Ecto neural progenitor cell (in vitro differentiated cells): ENCODE measurements around the gene TUBA3E.
A peak's percentile ranks its signal among the peaks of the same experiment; 100 is the strongest.
"Not testable (repeated sequence)": the region's sequence is repeated elsewhere in the genome, so short reads cannot be mapped to it uniquely, and the experiment has no call there.

ENCODE experiments used
- DNase-seq: peaks from one replicate; pipeline ENCODE4 v3.0.0-alpha.2; 2018; ENCODE audit warnings: low spot score

Gene TUBA3E

DNA sequence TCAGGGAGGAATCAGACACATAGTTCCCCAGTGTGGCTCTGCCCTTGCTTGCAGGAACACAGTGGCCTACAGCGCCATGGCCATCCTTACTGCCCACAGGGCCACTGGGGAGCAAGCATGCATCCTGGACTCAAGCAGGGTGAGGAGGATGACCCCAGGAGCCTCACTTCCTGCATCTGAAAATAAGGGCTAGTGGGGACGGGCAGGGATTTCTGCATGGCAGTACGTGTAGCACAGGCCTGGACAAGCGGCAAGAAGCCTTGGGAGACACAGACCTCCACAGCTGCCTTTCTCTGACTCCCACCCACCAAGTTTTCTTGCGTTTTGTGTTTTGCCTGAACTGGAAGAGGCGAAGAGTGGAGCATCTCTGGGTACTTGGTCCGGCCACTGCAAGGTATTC is 35.8 kb downstream of the TUBA3E start:
- DNase-seq, result not testable (repeated sequence)

- not testable (repeated sequence) for DNase-seq
These were observed 37.2 kb downstream of the TUBA3E start for GRCh38 chr2:130160838-130161705.

GRCh38 chr2:130160131-130160530 is 38.1 kb downstream of the TUBA3E start:
- no peak for DNase-seq

DNA sequence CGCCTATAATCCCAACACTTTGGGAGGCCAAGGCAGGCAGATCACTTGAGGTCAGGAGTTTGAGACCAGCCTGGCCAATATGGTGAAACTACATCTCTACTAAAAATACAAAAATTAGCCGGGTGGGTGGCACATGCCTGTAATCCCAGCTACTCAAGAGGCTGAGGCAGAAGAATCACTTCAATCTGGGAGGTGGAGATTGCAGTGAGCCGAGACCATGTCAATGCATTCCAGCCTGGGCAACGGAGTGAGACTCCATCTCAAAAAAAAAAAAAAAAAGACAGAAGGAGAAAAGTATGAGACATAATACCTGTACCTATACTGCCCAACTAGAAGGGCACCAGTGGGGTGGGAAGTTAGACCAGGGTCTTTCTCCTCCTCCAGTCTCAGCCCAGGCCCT is 38.9 kb downstream of the TUBA3E start:
- DNase-seq, result not testable (repeated sequence)

- no peak for DNase-seq
These were observed 39.6 kb downstream of the TUBA3E start for GRCh38 chr2:130158631-130159030.

DNA sequence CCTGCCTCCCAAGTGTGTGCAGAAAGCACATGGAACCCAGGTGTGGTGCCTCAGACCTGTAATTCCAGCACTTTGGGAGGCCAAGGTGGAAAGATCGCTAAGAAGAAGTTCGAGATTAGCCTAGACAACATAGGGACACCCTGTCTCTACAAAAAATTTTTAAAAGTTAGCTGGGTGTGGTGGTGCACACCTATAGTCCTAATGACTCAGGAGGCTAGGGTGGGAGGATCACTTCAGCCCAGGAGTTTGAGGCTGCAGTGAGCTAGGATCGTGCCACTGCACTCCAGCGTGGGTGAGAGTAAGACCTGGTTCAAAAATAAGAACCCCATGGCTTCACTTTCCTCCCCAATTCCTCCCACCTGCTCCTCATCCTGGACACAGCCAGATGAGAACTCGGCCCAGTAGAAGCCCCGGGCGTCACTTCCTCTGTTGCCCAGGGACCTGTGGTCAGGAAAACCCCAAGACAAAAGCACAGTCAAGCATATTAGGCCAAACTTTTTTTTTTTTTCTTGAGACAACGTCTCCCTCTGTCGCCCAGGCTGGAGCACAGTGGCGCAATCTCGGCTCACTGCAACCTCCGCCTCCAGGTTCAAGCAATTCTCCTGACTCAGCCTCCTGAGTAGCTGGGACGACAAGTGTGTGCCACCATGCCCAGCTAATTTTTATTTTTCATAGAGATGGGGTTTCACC is 40.3 kb downstream of the TUBA3E start:
- DNase-seq, result not testable (repeated sequence)

- not testable (repeated sequence) for DNase-seq
These were observed 40.9 kb downstream of the TUBA3E start for GRCh38 chr2:130157354-130157753.

GRCh38 chr2:130156624-130157004 is 41.6 kb downstream of the TUBA3E start:
- no peak for DNase-seq

DNA sequence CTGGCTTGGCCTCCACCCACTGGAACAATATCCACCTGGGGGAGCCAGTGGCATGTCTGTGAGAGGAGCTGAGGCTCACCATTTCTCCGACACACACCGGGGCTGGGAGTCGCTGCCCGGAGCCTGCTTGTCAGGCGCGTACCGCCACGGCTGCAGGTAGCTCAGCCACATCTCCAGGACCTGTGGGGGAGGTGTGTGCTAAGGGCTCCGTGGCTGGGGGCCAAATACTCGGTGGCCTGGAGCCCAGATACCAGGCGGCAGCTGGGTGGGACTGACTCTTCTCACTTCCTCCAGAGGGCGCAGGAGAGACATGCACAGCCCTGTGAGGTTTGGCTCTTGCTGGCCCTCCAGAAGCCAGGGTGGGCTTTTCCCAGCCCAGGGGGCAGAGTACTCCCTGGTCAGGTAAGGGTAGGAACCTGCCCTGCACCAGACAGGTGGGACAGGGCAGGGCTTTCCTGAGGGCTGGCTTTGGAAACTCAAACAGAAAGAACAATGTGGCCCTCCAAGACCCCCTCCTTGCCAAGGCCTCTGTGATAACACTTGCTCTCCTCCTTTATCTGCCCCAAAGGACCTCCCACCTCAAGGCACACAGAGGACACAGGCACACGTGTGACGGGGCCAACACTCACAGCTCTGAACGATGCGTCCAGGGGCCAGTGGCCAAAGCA is 42.1 kb downstream of the TUBA3E start:
- DNase-seq, result peak; percentile 63

- no peak for DNase-seq
These were observed 43.2 kb downstream of the TUBA3E start for GRCh38 chr2:130154773-130155765.

DNA sequence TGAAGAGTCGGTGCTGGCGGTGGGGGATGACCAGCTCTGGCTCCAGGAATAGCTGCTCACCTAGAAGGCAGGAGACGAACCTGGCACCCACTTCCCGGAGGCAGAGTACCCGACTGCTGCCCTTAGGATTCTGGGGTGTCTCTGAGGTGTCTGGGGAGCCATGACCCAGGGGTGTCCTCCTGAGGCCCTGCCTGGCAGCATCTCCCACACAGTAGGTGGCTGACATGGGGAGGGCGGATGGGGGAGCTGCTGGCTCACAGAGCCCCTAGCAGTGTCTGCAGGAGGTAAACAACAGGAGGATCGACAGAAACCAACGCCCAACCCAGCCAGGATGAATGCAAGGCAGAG is 43.8 kb downstream of the TUBA3E start:
- DNase-seq, result not testable (repeated sequence)

DNA sequence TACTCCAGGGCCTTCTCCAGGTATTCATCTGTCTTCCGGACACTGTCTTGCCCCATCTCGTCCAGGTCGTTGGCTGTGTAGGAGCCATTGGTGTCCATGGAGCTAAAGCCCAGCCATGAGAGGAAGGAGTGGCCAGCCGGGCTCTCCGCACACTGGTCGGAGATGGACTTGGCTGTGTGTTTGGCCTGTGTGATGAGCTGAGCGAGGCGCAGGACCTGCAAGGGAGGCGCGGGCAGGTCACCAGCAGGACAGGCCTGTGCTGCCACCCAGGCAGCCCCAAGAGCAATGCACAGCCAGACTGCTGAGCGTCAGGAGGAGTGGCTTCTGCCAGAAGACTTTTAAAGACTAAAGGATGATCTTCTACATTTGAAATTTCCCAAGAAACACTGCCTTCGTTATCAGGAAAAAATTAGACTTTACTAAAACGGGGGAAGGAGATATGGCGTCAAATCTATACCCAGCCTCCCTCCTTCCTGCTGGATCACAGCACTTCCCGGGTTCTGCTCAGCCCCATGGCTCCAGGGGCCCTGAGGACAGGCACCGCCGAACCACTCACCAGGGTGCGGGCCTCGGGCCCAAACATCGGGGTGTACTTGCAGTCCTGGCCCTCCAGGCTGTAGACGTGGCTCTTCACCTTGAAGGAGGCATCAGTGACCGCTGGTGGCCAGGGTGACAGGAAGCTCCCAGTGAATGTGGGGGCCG is 44.4 kb downstream of the TUBA3E start:
- DNase-seq, result not testable (repeated sequence)

- DNase-seq, result no peak
These were observed 45.2 kb downstream of the TUBA3E start for GRCh38 chr2:130152816-130153595.

- not testable (repeated sequence) for DNase-seq
These were observed 46.0 kb downstream of the TUBA3E start for GRCh38 chr2:130152136-130152815.

GRCh38 chr2:130151145-130151512 is 47.1 kb downstream of the TUBA3E start:
- DNase-seq, result not testable (repeated sequence)

GRCh38 chr2:130150181-130151144 is 47.8 kb downstream of the TUBA3E start:
- no peak for DNase-seq

DNA sequence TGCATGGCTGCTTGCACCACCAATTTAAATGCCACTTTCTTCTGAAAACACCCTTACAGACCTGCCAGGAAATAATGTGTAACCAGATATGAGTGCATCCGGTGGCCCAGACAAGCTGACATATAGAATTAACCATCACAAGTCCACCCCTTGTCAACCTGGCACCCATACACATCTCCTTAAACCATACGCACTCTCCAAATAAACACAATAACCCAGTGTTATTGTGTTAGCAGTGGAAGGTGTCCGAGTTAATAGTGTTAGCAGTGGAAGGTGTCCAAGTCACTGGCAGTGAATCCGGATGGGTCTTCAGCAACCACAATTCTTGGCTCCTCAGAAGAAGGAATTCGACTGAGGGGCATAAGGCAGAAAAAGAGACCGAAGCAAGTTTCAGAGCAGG is 49.7 kb downstream of the TUBA3E start:
- DNase-seq, result not testable (repeated sequence)

GRCh38 chr2:130145006-130145414 is 53.2 kb downstream of the TUBA3E start, which contains the start of gene CCDC74B:
Gene CCDC74B (minus strand): TSS chr2:130145112. CDS start chr2:130144996, 116 bp downstream.
- DNase-seq, result peak; percentile 71
